Glutamatergic neuron (in vitro differentiated cells): Measurements from ENCODE around the gene NEAT1. TPM values are rescaled to one million over a fixed set of nuclear protein-coding genes. Genes with fewer than 3 reads are reported as not detected.

Experiments used
- DNase-seq: peaks from one replicate; pipeline ENCODE4 v3.0.0; 2022
- H3K27ac Mint-ChIP-seq: one replicate; pipeline ENCODE4 v1.8.0; 2020; ENCODE audit warnings: mild to moderate bottlenecking, mixed read lengths, inconsistent platforms; ENCODE audit not compliant: unreplicated experiment
- H3K27me3 Mint-ChIP-seq: one replicate; pipeline ENCODE4 v1.8.0; 2020; ENCODE audit warnings: mild to moderate bottlenecking, moderate library complexity, mixed read lengths, inconsistent platforms; ENCODE audit not compliant: unreplicated experiment
- H3K36me3 Mint-ChIP-seq: one replicate; pipeline ENCODE4 v1.8.0; 2020; ENCODE audit warnings: mild to moderate bottlenecking, mixed read lengths, inconsistent platforms; ENCODE audit not compliant: unreplicated experiment
- H3K4me1 Mint-ChIP-seq: one replicate; pipeline ENCODE4 v1.8.0; 2020; ENCODE audit warnings: mild to moderate bottlenecking, low read depth, mixed read lengths, inconsistent platforms; ENCODE audit not compliant: unreplicated experiment
- H3K4me3 Mint-ChIP-seq: one replicate; pipeline ENCODE4 v1.8.0; 2020; ENCODE audit warnings: mild to moderate bottlenecking, mixed read lengths, inconsistent platforms; ENCODE audit not compliant: unreplicated experiment
- H3K9me3 Mint-ChIP-seq: one replicate; pipeline ENCODE4 v1.8.0; 2020; ENCODE audit warnings: mild to moderate bottlenecking, moderate library complexity, mixed read lengths, inconsistent platforms; ENCODE audit not compliant: unreplicated experiment
- CTCF ChIP-seq: fragments of 200-600 bp; sonication (generic); IDR thresholded peaks from one replicate; pipeline ENCODE4 v1.5.0; 2021; ENCODE audit not compliant: partially characterized antibody, unreplicated experiment
- total RNA-seq: library from RNA; stranded (reverse); fragmentation: NEBNext Ultra II Directional; extraction: Animal tissue kit (Norgen Biotek cat#: 25700); gene quantifications from one replicate; pipeline ENCODE4 v1.2.1, GENCODE V29; 2021; ENCODE audit not compliant: unreplicated experiment

NEAT1 gene
- total RNA-seq, 1 donor from 2014 or later, result 107 TPM

GRCh38 chr11:65416841-65417701 lies 5.5 kb upstream of the NEAT1 start:
- Mint-ChIP-seq H3K9me3 (peaks cover 5% of the 10 kb centered on the region), H3K4me3 (peak overlapping the region; percentile 76), H3K27me3 (peaks cover 4% of the 10 kb centered on the region), H3K36me3 (no peaks in the 10 kb centered on the region), H3K4me1 (peaks cover 27% of the 10 kb centered on the region), H3K27ac (peak overlapping the region; percentile 70)
- DNase-seq, result no peak
- TF ChIP-seq CTCF, result no peak

GRCh38 chr11:65417702-65418430 lies 4.7 kb upstream of the NEAT1 start:
- DNase-seq, result no peak
- Mint-ChIP-seq H3K4me3 (peak overlapping the region; percentile 46), H3K27me3 (peaks cover 9% of the 10 kb centered on the region)

GRCh38 chr11:65418431-65418680 lies 4.2 kb upstream of the NEAT1 start:
- H3K4me1 Mint-ChIP-seq, result peaks cover 33% of the 10 kb centered on the region
- DNase-seq, result no peak
- peak overlapping the region; percentile 93 for H3K27ac Mint-ChIP-seq
- no peaks in the 10 kb centered on the region for H3K36me3 Mint-ChIP-seq
- peaks cover 14% of the 10 kb centered on the region for H3K9me3 Mint-ChIP-seq
- no peak for TF ChIP-seq CTCF
- peak overlapping the region; percentile 63 for H3K4me3 Mint-ChIP-seq
- peaks cover 11% of the 10 kb centered on the region for H3K27me3 Mint-ChIP-seq

More at GRCh38 chr11:65417702-65418430, 4.7 kb upstream of the NEAT1 start:
- peaks cover 11% of the 10 kb centered on the region for H3K9me3 Mint-ChIP-seq
- peaks cover 31% of the 10 kb centered on the region for H3K4me1 Mint-ChIP-seq
- no peak for TF ChIP-seq CTCF
- no peak overlapping the region for H3K27ac Mint-ChIP-seq
- no peaks in the 10 kb centered on the region for H3K36me3 Mint-ChIP-seq

GRCh38 chr11:65418681-65419459 lies 3.7 kb upstream of the NEAT1 start:
- H3K27ac Mint-ChIP-seq, result peak overlapping the region; percentile 93
- H3K27me3 Mint-ChIP-seq, result peaks cover 11% of the 10 kb centered on the region
- no peaks in the 10 kb centered on the region for H3K36me3 Mint-ChIP-seq
- peaks cover 37% of the 10 kb centered on the region for H3K4me1 Mint-ChIP-seq
- peaks cover 18% of the 10 kb centered on the region for H3K9me3 Mint-ChIP-seq
- peak overlapping the region; percentile 63 for H3K4me3 Mint-ChIP-seq
- peak; percentile 70 for DNase-seq
- TF ChIP-seq CTCF, result no peak

- Mint-ChIP-seq H3K27ac (peak overlapping the region; percentile 93), H3K4me3 (peak overlapping the region; percentile 63), H3K27me3 (peaks cover 13% of the 10 kb centered on the region), H3K36me3 (peaks cover 3% of the 10 kb centered on the region), H3K9me3 (peaks cover 22% of the 10 kb centered on the region), H3K4me1 (peaks cover 40% of the 10 kb centered on the region)
- TF ChIP-seq CTCF, result no peak
- DNase-seq, result no peak
These were observed 3.2 kb upstream of the NEAT1 start for GRCh38 chr11:65419460-65419771.
